Muscle of back (tissue), 11 donors: ENCODE results near the gene TBC1D22A. TPM values are rescaled to one million over a fixed set of nuclear protein-coding genes. Genes with fewer than 3 reads are reported as not detected.
A peak's percentile ranks its signal among the peaks of the same experiment; 100 is the strongest.

ENCODE experiments used
- DNase-seq, 3 donors: peaks; one replicate each; pipeline versions ENCODE4 v3.0.0 to v3.0.0-alpha.2; 2013
- polyA plus RNA-seq, 10 donors: library from polyadenylated mRNA; unstranded; fragments of 120-200 nt; gene quantifications; one replicate each; pipeline ENCODE4 v1.2.1, GENCODE V29; 2013; ENCODE audit not compliant: insufficient read length in 10 of 10

Gene TBC1D22A
- polyA plus RNA-seq, 10 donors, result 10.6 to 14.9 (median 13.4) TPM

GRCh38 chr22:46881373-46882118, 119.1 kb downstream of the TBC1D22A start:
- no peak for DNase-seq

GRCh38 chr22:46883092-46883910, 120.9 kb downstream of the TBC1D22A start:
- DNase-seq, result no peak

GRCh38 chr22:46884365-46884764, 121.9 kb downstream of the TBC1D22A start:
- DNase-seq, result no peak

GRCh38 chr22:46887978-46888377, 125.5 kb downstream of the TBC1D22A start:
- DNase-seq, result no peak

GRCh38 chr22:46890819-46891218, 128.4 kb downstream of the TBC1D22A start:
- no peak for DNase-seq

- no peak for DNase-seq
Observed at GRCh38 chr22:46891382-46891951, 129.0 kb downstream of the TBC1D22A start.

GRCh38 chr22:46892866-46893265, 130.4 kb downstream of the TBC1D22A start:
- DNase-seq, result no peak

GRCh38 chr22:46893281-46894020, 131.0 kb downstream of the TBC1D22A start:
- DNase-seq, result no peak

- peak; percentile 10 to 49 (median 25) for DNase-seq
Observed at GRCh38 chr22:46894081-46894671, 131.7 kb downstream of the TBC1D22A start.

GRCh38 chr22:46894851-46895640, 132.6 kb downstream of the TBC1D22A start:
- no peak for DNase-seq

GRCh38 chr22:46895753-46896152, 133.3 kb downstream of the TBC1D22A start:
- DNase-seq, result no peak

GRCh38 chr22:46896166-46896565, 133.7 kb downstream of the TBC1D22A start:
- no peak for DNase-seq

GRCh38 chr22:46896568-46897245, 134.3 kb downstream of the TBC1D22A start:
- no peak for DNase-seq

GRCh38 chr22:46897246-46897623, 134.8 kb downstream of the TBC1D22A start:
- no peak for DNase-seq

GRCh38 chr22:46900549-46900948, 138.1 kb downstream of the TBC1D22A start:
- DNase-seq, result no peak

GRCh38 chr22:46902436-46902835, 140.0 kb downstream of the TBC1D22A start:
- DNase-seq, result no peak

- DNase-seq, result no peak
Observed at GRCh38 chr22:46902998-46903916, 140.8 kb downstream of the TBC1D22A start.

- DNase-seq, result no peak
Observed at GRCh38 chr22:46905415-46905814, 143.0 kb downstream of the TBC1D22A start.

- DNase-seq, result no peak
Observed at GRCh38 chr22:46905834-46906233, 143.4 kb downstream of the TBC1D22A start.
